HG03558 (cell line): ENCODE measurements around the gene GPATCH3.
"Not testable (repeated sequence)": the region's sequence is repeated elsewhere in the genome, so short reads cannot be mapped to it uniquely, and the experiment has no call there.

Source experiments
- ATAC-seq: cut with Tn5 transposase; IDR thresholded peaks from one replicate; pipeline ENCODE4 v1.9.1; 2021; ENCODE audit warnings: moderate number of reproducible peaks; ENCODE audit not compliant: unreplicated experiment; ENCODE audit errors: extremely low read depth

GPATCH3 gene

GRCh38 chr1:26900001-26900814 lies at the start of gene GPATCH3:
GPATCH3 (minus strand) TSS chr1:26900467; CDS start chr1:26900442, 25 bp downstream.
- peak; percentile 58 for ATAC-seq

GRCh38 chr1:26949926-26950319 lies 49.7 kb upstream of the GPATCH3 start:
- ATAC-seq: no peak

GRCh38 chr1:26949266-26949925 lies 49.1 kb upstream of the GPATCH3 start:
- ATAC-seq: no peak

- ATAC-seq: not testable (repeated sequence)
These were observed 48.4 kb upstream of the GPATCH3 start for GRCh38 chr1:26948725-26949057.

GRCh38 chr1:26946270-26946669 lies 46.0 kb upstream of the GPATCH3 start:
- no peak for ATAC-seq

- ATAC-seq: no peak
These were observed 45.5 kb upstream of the GPATCH3 start for GRCh38 chr1:26945728-26946127.

GRCh38 chr1:26945138-26945537 lies 44.9 kb upstream of the GPATCH3 start:
- no peak for ATAC-seq

- no peak for ATAC-seq
These were observed 42.4 kb upstream of the GPATCH3 start for GRCh38 chr1:26942656-26943055.

GRCh38 chr1:26941311-26941710 lies 41.0 kb upstream of the GPATCH3 start:
- no peak for ATAC-seq

- no peak for ATAC-seq
These were observed 38.4 kb upstream of the GPATCH3 start for GRCh38 chr1:26938659-26939025.

- ATAC-seq: no peak
These were observed 37.9 kb upstream of the GPATCH3 start for GRCh38 chr1:26938004-26938658.

- no peak for ATAC-seq
These were observed 36.6 kb upstream of the GPATCH3 start for GRCh38 chr1:26936823-26937222.

- no peak for ATAC-seq
These were observed 32.3 kb upstream of the GPATCH3 start for GRCh38 chr1:26932531-26932930.

GRCh38 chr1:26923711-26924110 lies 23.4 kb upstream of the GPATCH3 start:
- ATAC-seq: no peak

- ATAC-seq: no peak
These were observed 22.6 kb upstream of the GPATCH3 start for GRCh38 chr1:26922901-26923300.

GRCh38 chr1:26922431-26922729 lies 22.1 kb upstream of the GPATCH3 start:
- ATAC-seq: no peak

- ATAC-seq: peak; percentile 93
These were observed 21.5 kb upstream of the GPATCH3 start, which contains the start of gene NUDC for GRCh38 chr1:26921540-26922430. NUDC (plus strand) TSS chr1:26921743; CDS start chr1:26921849, 106 bp downstream.

GRCh38 chr1:26921126-26921539 lies 20.9 kb upstream of the GPATCH3 start:
- no peak for ATAC-seq

GRCh38 chr1:26915204-26915842 lies 15.1 kb upstream of the GPATCH3 start:
- no peak for ATAC-seq
